Measurements from ENCODE around the gene NR2C2. TPM values are rescaled to one million over a fixed set of nuclear protein-coding genes. Genes with fewer than 3 reads are reported as not detected.
A peak's percentile ranks its signal among the peaks of the same experiment; 100 is the strongest.

Gene NR2C2
- total and polyA plus RNA-seq, 3 donors from 2014 or later: 52.6 to 87.5 (median 85.2) TPM

DNA sequence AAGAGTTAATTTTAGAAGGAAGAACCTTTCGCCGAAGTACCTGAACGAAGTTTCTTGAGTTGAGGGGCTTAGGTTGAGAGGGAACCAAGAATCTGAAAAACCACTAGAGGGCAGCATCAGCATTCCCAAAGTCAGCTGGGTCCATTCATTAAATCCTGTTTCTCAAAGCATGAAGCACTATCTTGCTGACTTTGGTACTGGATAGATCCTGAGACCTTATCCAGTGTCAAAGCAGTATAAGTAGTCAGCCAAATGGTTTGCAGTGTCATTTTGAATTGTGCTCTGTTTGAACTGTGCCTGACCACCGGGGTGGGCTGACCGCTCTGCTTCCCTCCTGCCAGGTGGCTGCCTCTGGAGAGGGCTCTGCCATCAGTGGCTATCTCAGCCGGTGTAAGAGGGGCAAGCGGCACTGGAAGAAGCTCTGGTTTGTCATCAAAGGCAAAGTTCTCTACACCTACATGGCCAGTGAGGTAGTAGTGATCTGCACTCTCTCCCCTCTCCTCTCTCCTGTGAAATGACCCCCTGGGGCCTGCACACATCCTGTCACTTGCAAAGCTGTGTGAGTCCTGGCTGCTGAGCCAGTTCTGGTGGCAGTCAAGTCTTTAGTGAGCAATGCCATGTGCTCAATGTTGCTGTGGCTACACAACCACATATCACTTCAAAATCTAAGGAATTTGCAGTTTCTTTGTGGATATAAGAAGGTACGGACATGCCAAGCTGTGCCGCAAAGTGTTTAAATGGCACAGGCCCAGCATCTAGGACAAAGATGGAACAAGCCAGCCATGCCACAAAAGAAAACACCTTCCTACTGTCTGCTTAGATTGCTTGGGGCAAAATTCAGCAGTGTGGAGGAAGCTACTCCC lies 21.4 kb upstream of the NR2C2 start:
- H3K4me1 ChIP-seq: no peaks in the 10 kb centered on the region
- no peak for DNase-seq
- H3K9me3 ChIP-seq: no peaks in the 10 kb centered on the region
- intact Hi-C loops (cut with DNase I; ENCODE audit: low total_unique reads): no loop called here
- H3K4me3 ChIP-seq: no peak overlapping the region
- H3K27me3 ChIP-seq: no peaks in the 10 kb centered on the region
- 66 to 75% methylated on average over 9 of the region's 9 CpGs for WGBS, 2 donors
- TF ChIP-seq, protein P1, sequence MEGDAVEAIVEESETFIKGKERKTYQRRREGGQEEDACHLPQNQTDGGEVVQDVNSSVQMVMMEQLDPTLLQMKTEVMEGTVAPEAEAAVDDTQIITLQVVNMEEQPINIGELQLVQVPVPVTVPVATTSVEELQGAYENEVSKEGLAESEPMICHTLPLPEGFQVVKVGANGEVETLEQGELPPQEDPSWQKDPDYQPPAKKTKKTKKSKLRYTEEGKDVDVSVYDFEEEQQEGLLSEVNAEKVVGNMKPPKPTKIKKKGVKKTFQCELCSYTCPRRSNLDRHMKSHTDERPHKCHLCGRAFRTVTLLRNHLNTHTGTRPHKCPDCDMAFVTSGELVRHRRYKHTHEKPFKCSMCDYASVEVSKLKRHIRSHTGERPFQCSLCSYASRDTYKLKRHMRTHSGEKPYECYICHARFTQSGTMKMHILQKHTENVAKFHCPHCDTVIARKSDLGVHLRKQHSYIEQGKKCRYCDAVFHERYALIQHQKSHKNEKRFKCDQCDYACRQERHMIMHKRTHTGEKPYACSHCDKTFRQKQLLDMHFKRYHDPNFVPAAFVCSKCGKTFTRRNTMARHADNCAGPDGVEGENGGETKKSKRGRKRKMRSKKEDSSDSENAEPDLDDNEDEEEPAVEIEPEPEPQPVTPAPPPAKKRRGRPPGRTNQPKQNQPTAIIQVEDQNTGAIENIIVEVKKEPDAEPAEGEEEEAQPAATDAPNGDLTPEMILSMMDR (IDR thresholded peaks at IDR 0.05): peak in 2 of 3 experiments; percentile 51 to 72
- no peak for TF ChIP-seq POLR2A (IDR thresholded peaks at IDR 0.05)
- no peaks in the 10 kb centered on the region for H3K36me3 ChIP-seq (ENCODE audit: low read depth, missing control alignments)
- no peak overlapping the region for H3K27ac ChIP-seq

DNA sequence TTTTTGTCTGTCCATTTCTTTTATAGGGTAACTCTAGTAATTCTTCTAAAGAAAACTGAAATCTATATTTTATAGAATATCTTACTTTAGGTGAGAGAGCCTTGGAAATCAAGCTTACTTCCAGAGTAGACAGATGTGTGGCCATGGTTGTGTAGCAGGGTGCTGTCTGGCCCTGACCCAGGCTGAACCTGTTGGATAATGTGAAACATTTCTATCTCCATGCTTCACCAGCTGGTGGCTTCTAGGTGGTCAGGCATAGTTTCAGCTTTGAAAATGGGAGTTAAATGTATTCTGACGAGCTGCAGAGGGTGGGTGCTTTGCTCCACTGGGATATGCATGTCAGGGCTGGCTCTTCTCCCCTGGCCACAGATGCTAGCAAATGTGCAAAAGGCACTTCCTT lies 20.8 kb upstream of the NR2C2 start:
- no peaks in the 10 kb centered on the region for H3K9me3 ChIP-seq
- intact Hi-C loops (cut with DNase I; ENCODE audit: low total_unique reads): no loop called here
- no peaks in the 10 kb centered on the region for H3K4me1 ChIP-seq
- H3K36me3 ChIP-seq (ENCODE audit: low read depth, missing control alignments): no peaks in the 10 kb centered on the region
- WGBS, 2 donors: 50 to 64% methylated on average over 1 of the region's 1 CpG
- no peak for TF ChIP-seq POLR2A (IDR thresholded peaks at IDR 0.05)
- TF ChIP-seq, protein P1 (IDR thresholded peaks at IDR 0.05): no peak
- H3K4me3 ChIP-seq: no peak overlapping the region
- no peak for DNase-seq
- no peaks in the 10 kb centered on the region for H3K27me3 ChIP-seq
- no peak overlapping the region for H3K27ac ChIP-seq

DNA sequence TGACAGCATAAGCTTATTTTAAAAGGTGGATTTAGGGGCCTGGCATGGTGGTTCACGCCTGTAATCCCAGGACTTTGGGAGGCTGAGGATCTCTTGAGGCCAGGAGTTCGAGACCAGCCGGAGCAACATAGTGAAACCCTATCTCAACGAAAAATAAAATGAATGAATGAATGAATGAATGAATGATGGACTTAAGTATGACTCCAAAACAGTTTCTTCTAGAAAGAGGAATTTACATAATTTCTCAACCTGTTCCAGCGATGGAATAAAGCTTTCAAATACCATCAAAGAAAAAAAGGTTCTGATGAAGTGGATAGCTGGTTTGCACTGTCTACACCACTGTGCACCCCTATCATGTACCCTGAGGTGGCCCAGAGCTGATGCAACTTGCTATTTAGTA lies 20.1 kb upstream of the NR2C2 start:
- no peak for DNase-seq
- no peaks in the 10 kb centered on the region for H3K36me3 ChIP-seq (ENCODE audit: low read depth, missing control alignments)
- WGBS, 2 donors: 89 to 92% methylated on average over 5 of the region's 5 CpGs
- no peaks in the 10 kb centered on the region for H3K4me1 ChIP-seq
- no peak overlapping the region for H3K4me3 ChIP-seq
- no peaks in the 10 kb centered on the region for H3K27me3 ChIP-seq
- TF ChIP-seq POLR2A (IDR thresholded peaks at IDR 0.05): no peak
- TF ChIP-seq, protein P1 (IDR thresholded peaks at IDR 0.05): no peak
- no peak overlapping the region for H3K27ac ChIP-seq
- no peaks in the 10 kb centered on the region for H3K9me3 ChIP-seq
- intact Hi-C loops (cut with DNase I; ENCODE audit: low total_unique reads): no loop called here

DNA sequence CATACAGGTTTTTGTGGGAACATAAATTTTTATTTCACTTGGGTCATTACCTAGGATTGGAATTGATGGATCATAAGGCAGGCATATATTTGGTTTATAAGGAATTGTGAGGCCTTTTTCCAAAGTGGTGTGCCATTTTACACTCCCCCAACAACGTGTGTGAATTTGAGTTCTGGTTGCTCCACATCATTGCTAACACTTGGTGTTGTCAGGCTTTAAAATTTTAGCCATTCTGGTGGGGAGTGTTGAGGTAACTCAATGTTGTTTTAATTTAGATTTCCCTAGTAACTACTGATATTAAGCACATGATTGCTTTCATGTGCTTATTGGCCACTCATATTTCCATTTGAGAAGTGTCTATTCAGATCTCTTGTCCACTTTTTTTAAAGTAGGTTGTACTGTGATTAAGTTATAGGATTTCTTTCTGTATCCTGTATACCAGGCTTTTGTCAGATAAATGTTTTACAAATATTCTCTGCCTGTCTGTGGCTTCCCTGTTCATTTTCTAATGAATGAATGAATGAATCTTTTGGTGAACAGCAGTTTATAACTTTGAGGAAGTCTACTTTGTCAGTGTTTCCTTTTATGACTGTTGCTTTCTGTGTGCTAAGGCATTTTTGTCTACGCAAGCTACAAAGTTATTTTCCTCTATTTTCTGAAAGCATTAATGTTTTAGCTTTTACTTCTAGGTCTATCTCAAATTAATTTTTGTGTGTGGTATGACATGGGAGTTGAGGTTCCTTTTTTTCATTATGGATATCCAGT lies 17.9 kb upstream of the NR2C2 start:
- no peaks in the 10 kb centered on the region for H3K27me3 ChIP-seq
- TF ChIP-seq, protein P1 (IDR thresholded peaks at IDR 0.05): no peak
- no peak for TF ChIP-seq POLR2A (IDR thresholded peaks at IDR 0.05)
- no peak for DNase-seq
- intact Hi-C loops (cut with DNase I; ENCODE audit: low total_unique reads): no loop called here
- H3K27ac ChIP-seq: no peak overlapping the region
- no peaks in the 10 kb centered on the region for H3K36me3 ChIP-seq (ENCODE audit: low read depth, missing control alignments)
- no peaks in the 10 kb centered on the region for H3K9me3 ChIP-seq
- WGBS, 2 donors: 83 to 92% methylated on average over 2 of the region's 2 CpGs
- H3K4me3 ChIP-seq: no peak overlapping the region
- H3K4me1 ChIP-seq: no peaks in the 10 kb centered on the region
